ENCODE results near the gene TBC1D22A.

DNA sequence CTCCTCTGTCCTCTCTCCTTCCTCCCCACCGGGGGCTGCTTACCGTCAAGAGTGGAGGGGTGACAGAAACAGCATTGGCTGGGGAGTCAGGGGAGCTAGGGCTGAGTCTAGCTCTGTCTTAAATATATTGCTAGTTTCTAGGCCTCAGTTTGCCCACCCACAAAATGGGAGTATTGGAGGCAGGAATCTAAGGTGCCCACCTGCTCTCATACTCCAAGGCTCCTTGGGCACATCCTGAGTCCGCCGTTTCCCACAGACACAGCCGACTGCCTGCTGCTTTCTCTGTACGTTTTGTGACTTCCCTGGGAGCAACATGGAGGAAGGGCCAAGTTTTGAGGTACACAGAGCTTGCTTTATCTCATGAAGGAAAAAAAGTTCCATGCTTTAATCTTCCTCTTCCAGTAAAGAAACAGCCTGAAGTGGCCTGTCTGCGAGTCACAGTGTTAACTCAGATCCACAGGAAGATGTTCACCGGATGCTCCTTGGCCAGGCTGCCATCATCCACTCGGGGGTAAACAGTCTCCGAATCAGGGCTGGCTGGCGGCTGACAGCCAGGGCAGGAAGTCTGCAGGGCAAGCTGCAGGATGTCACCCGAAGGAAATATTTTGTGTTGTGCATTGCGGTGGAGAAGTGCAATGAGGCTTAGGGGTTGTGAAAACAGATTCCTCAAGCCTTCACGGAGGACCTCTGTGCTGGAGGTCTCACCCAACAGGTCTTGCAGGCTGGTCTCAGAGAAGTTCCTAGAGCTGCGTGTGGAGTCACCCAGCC lies 13.4 kb upstream of the TBC1D22A start:
- no peak for TF ChIP-seq EZH2phosphoT487 (IDR thresholded peaks at IDR 0.05; ENCODE audit: borderline replicate concordance, low read depth, low read length)
- TF ChIP-seq, protein P1, sequence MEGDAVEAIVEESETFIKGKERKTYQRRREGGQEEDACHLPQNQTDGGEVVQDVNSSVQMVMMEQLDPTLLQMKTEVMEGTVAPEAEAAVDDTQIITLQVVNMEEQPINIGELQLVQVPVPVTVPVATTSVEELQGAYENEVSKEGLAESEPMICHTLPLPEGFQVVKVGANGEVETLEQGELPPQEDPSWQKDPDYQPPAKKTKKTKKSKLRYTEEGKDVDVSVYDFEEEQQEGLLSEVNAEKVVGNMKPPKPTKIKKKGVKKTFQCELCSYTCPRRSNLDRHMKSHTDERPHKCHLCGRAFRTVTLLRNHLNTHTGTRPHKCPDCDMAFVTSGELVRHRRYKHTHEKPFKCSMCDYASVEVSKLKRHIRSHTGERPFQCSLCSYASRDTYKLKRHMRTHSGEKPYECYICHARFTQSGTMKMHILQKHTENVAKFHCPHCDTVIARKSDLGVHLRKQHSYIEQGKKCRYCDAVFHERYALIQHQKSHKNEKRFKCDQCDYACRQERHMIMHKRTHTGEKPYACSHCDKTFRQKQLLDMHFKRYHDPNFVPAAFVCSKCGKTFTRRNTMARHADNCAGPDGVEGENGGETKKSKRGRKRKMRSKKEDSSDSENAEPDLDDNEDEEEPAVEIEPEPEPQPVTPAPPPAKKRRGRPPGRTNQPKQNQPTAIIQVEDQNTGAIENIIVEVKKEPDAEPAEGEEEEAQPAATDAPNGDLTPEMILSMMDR (conservative IDR thresholded peaks at IDR 0.05; ENCODE audit: low read length) = no peak

Data from OCI-LY7 (cell line).